Measurements from ENCODE around the gene APOLD1. TPM values are rescaled to one million over a fixed set of nuclear protein-coding genes. Genes with fewer than 3 reads are reported as not detected.
"Not testable (repeated sequence)": the region's sequence is repeated elsewhere in the genome, so short reads cannot be mapped to it uniquely, and the experiment has no call there.

APOLD1 gene
- total and polyA plus RNA-seq, 2 experiments from 2014 or later = 4.0 to 14.2 TPM

GRCh38 chr12:12839003-12839395, 53.5 kb downstream of the APOLD1 start:
- TF ChIP-seq, protein P1, sequence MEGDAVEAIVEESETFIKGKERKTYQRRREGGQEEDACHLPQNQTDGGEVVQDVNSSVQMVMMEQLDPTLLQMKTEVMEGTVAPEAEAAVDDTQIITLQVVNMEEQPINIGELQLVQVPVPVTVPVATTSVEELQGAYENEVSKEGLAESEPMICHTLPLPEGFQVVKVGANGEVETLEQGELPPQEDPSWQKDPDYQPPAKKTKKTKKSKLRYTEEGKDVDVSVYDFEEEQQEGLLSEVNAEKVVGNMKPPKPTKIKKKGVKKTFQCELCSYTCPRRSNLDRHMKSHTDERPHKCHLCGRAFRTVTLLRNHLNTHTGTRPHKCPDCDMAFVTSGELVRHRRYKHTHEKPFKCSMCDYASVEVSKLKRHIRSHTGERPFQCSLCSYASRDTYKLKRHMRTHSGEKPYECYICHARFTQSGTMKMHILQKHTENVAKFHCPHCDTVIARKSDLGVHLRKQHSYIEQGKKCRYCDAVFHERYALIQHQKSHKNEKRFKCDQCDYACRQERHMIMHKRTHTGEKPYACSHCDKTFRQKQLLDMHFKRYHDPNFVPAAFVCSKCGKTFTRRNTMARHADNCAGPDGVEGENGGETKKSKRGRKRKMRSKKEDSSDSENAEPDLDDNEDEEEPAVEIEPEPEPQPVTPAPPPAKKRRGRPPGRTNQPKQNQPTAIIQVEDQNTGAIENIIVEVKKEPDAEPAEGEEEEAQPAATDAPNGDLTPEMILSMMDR (IDR thresholded peaks at IDR 0.05; ENCODE audit: low read depth, low read length) = no peak
- Histone ChIP-seq H3K27ac (no peak overlapping the region), H3K36me3 (no peaks in the 10 kb centered on the region), H3K4me3 (no peak overlapping the region), H3K4me1 (ENCODE audit: low read depth) (no peaks in the 10 kb centered on the region), H3K9me3 (ENCODE audit: low read depth) (no peaks in the 10 kb centered on the region), H3K27me3 (no peaks in the 10 kb centered on the region)
- DNase-seq (ENCODE audit: low read depth in 1 of 2, low spot score in 1 of 2) = no peak

GRCh38 chr12:12839439-12839838, 54.0 kb downstream of the APOLD1 start:
- not testable (repeated sequence) for DNase-seq (ENCODE audit: low read depth in 1 of 2, low spot score in 1 of 2); H3K4me1 ChIP-seq (ENCODE audit: low read depth); H3K4me3 ChIP-seq; H3K9me3 ChIP-seq (ENCODE audit: low read depth); H3K36me3 ChIP-seq; H3K27ac ChIP-seq; H3K27me3 ChIP-seq

DNA sequence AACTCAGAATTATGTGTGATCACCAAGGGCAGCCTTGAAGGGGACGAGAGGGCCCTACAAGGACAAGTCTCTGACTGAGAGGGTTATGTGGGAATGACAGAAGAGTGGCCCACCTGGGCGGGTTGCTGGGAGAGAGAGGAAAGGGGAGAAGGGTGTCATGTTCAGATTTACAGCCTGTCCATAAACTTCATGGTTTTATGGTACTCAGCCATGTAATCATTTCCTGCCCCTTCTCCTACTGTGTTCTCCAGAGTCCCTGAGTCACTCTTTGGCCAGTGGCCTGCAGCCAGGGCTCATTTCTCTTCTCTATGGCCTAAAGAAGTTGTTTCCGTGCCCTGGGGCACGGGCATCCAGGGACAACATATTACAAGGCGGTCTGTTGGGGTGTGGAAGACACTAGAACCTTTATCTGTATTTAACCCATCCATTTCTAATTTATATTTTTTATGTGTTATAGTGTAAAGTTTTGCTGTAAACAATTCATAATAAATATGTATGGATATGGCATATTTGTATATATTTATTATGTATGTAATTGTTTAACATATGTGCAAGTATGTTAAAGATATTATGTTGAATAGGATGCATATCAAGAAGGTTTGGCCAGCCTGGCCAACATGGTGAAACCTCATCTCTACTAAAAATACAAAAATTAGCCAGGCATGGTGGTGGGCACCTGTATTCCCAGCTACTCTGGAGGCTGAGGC, 54.6 kb downstream of the APOLD1 start:
- TF ChIP-seq, protein P1 (IDR thresholded peaks at IDR 0.05; ENCODE audit: low read depth, low read length) = no peak
- no peaks in the 10 kb centered on the region for H3K4me1 ChIP-seq (ENCODE audit: low read depth)
- DNase-seq (ENCODE audit: low read depth in 1 of 2, low spot score in 1 of 2) = peak in 1 of 2 donors; percentile 68
- no peaks in the 10 kb centered on the region for H3K9me3 ChIP-seq (ENCODE audit: low read depth)
- H3K27ac ChIP-seq = no peak overlapping the region
- no peaks in the 10 kb centered on the region for H3K27me3 ChIP-seq
- no peak overlapping the region for H3K4me3 ChIP-seq
- no peaks in the 10 kb centered on the region for H3K36me3 ChIP-seq

- no peaks in the 10 kb centered on the region for H3K4me1 ChIP-seq (ENCODE audit: low read depth)
- H3K27ac ChIP-seq = no peak overlapping the region
- no peaks in the 10 kb centered on the region for H3K9me3 ChIP-seq (ENCODE audit: low read depth)
- DNase-seq (ENCODE audit: low read depth in 1 of 2, low spot score in 1 of 2) = no peak
- no peaks in the 10 kb centered on the region for H3K27me3 ChIP-seq
- no peaks in the 10 kb centered on the region for H3K36me3 ChIP-seq
- H3K4me3 ChIP-seq = no peak overlapping the region
- TF ChIP-seq, protein P1 (IDR thresholded peaks at IDR 0.05; ENCODE audit: low read depth, low read length) = no peak
Measured at GRCh38 chr12:12840580-12840899, 55.1 kb downstream of the APOLD1 start.

Other genes with a start within 250 kb of the APOLD1 start
- 17.3 and 28.1 TPM in 2 replicates for gene DUSP16, start 222.8 kb upstream of the APOLD1 start, total RNA-seq
- 5.2 and 5.9 TPM in 2 replicates for gene DUSP16, start 222.8 kb upstream of the APOLD1 start, polyA plus RNA-seq
- gene CREBL2, start 173.8 kb upstream of the APOLD1 start, total RNA-seq = 16.0 and 18.3 TPM in 2 replicates
- gene CREBL2, start 173.8 kb upstream of the APOLD1 start, polyA plus RNA-seq = 20.1 and 20.8 TPM in 2 replicates
- gene GPR19, start 89.5 kb upstream of the APOLD1 start, total RNA-seq = 1.0 and 1.6 TPM in 2 replicates
- 1.6 and 3.4 TPM in 2 replicates for gene GPR19, start 89.5 kb upstream of the APOLD1 start, polyA plus RNA-seq
- gene CDKN1B, start 68.3 kb upstream of the APOLD1 start, total RNA-seq = 63.9 and 90.4 TPM in 2 replicates
- 5.8 and 15.2 TPM in 2 replicates for gene CDKN1B, start 68.3 kb upstream of the APOLD1 start, polyA plus RNA-seq
- gene DDX47, start 27.7 kb downstream of the APOLD1 start, total RNA-seq = 42.0 and 48.3 TPM in 2 replicates
- 67.6 and 73.5 TPM in 2 replicates for gene DDX47, start 27.7 kb downstream of the APOLD1 start, polyA plus RNA-seq
- gene GPRC5A, start 105.9 kb downstream of the APOLD1 start, total RNA-seq = 0.53 and 1.5 TPM in 2 replicates
- 0.23 and 0.24 TPM in 2 replicates for gene GPRC5A, start 105.9 kb downstream of the APOLD1 start, polyA plus RNA-seq
- not detected in 2 replicates for gene GPRC5D, start 166.5 kb downstream of the APOLD1 start, total RNA-seq
- 0.35 TPM in 1 of 2 replicates, not detected in the other for gene GPRC5D, start 166.5 kb downstream of the APOLD1 start, polyA plus RNA-seq
- 15.3 and 31.2 TPM in 2 replicates for gene HEBP1, start 214.6 kb downstream of the APOLD1 start, total RNA-seq
- 44.1 and 70.0 TPM in 2 replicates for gene HEBP1, start 214.6 kb downstream of the APOLD1 start, polyA plus RNA-seq

Data from cardiac muscle cell (in vitro differentiated cells and primary cell).